Smooth muscle cell (in vitro differentiated cells): ENCODE results near the gene ITPA. TPM values are rescaled to one million over a fixed set of nuclear protein-coding genes. Genes with fewer than 3 reads are reported as not detected.

ENCODE experiments used
- DNase-seq: peaks from one replicate; lab custom pipeline; 2025; ENCODE audit not compliant: unreplicated experiment; lab: John Stamatoyannopoulos, UW
- H2AFZ ChIP-seq: fragments of 200-600 bp; sonication (generic); 2 replicates; pipeline ENCODE4 v1.6.0; 2016; ENCODE audit warnings: antibody characterized with exemption, low read depth, mild to moderate bottlenecking
- H3F3A ChIP-seq: fragments of 200-600 bp; sonication (generic); 2 replicates; pipeline ENCODE4 v1.6.0; 2017; ENCODE audit warnings: antibody characterized with exemption, low read depth
- H3K27ac ChIP-seq: fragments of 200-600 bp; sonication (generic); 2 replicates; pipeline ENCODE4 v1.5.1; 2016; ENCODE audit warnings: low read depth, mild to moderate bottlenecking
- H3K27me3 ChIP-seq: fragments of 200-600 bp; sonication (generic); 2 replicates; pipeline ENCODE4 v1.6.1; 2016; ENCODE audit warnings: low read depth, mild to moderate bottlenecking
- H3K36me3 ChIP-seq: fragments of 200-600 bp; sonication (generic); 2 replicates; pipeline ENCODE4 v1.5.1; 2016; ENCODE audit warnings: low read depth
- H3K4me1 ChIP-seq: fragments of 200-600 bp; sonication (generic); 2 replicates; pipeline ENCODE4 v1.5.1; 2016; ENCODE audit warnings: low read depth
- H3K4me2 ChIP-seq: fragments of 200-600 bp; sonication (generic); 2 replicates; pipeline ENCODE4 v1.6.0; 2016; ENCODE audit warnings: mild to moderate bottlenecking
- H3K4me3 ChIP-seq: fragments of 200-600 bp; sonication (generic); 2 replicates; pipeline ENCODE4 v1.5.1; 2016; ENCODE audit warnings: mild to moderate bottlenecking
- H3K79me2 ChIP-seq: fragments of 200-600 bp; sonication (generic); 2 replicates; pipeline ENCODE4 v1.6.0; 2016; ENCODE audit warnings: low read depth, mild to moderate bottlenecking
- H3K9ac ChIP-seq: fragments of 200-600 bp; sonication (generic); 2 replicates; pipeline ENCODE4 v1.6.0; 2016; ENCODE audit warnings: low read depth
- H3K9me3 ChIP-seq: fragments of 200-600 bp; sonication (generic); replicated peaks from 2 replicates; pipeline ENCODE4 v1.5.1; 2016; ENCODE audit warnings: low read depth
- H4K20me1 ChIP-seq: fragments of 200-600 bp; sonication (generic); 2 replicates; pipeline ENCODE4 v1.6.0; 2016; ENCODE audit warnings: low read depth
- CTCF ChIP-seq: fragments of 200-600 bp; sonication (generic); IDR thresholded peaks from 2 replicates; pipeline ENCODE4 v1.5.1; 2017; ENCODE audit warnings: borderline replicate concordance, mild to moderate bottlenecking, antibody characterized with exemption; ENCODE audit not compliant: insufficient read depth, poor library complexity, severe bottlenecking
- WGBS: methylation state at CpG from one replicate; pipeline ENCODE4 v1.1.7; 2016; ENCODE audit warnings: low lambda C conversion rate; 5-methylcytosine and 5-hydroxymethylcytosine counted together
- polyA plus RNA-seq: library from polyadenylated mRNA; unstranded; fragments of >200 nt; fragmentation: Nextera tagmentation; extraction: Ambion mirVana; gene quantifications from 2 replicates; pipeline ENCODE4 v1.2.1, GENCODE V29; 2016
- total RNA-seq: library from RNA; depleted of rRNA; stranded (reverse); fragments of >200 nt; gene quantifications from 2 replicates; pipeline ENCODE4 v1.2.3, GENCODE V29; 2014

ITPA gene
- total and polyA plus RNA-seq, 2 experiments from 2014 or later: 20.4 to 51.6 TPM

GRCh38 chr20:3237958-3238615, 28.8 kb downstream of the ITPA start:
- H3K9me3 ChIP-seq: no peaks in the 10 kb centered on the region
- TF ChIP-seq CTCF: no peak
- H2AFZ ChIP-seq: peak overlapping the region; percentile 54
- H3K27ac ChIP-seq: no peak overlapping the region
- peaks cover 47% of the 10 kb centered on the region for H3K27me3 ChIP-seq
- peak overlapping the region; percentile 93 for H3K4me2 ChIP-seq
- H3K79me2 ChIP-seq: no peaks in the 10 kb centered on the region
- H3K4me3 ChIP-seq: peak overlapping the region; percentile 68
- peaks cover 6% of the 10 kb centered on the region for H3K4me1 ChIP-seq
- no peaks in the 10 kb centered on the region for H4K20me1 ChIP-seq
- H3K36me3 ChIP-seq: no peaks in the 10 kb centered on the region
- no peak overlapping the region for H3K9ac ChIP-seq
- 7% methylated on average over 40 of the region's 59 CpGs for WGBS
- no peak for DNase-seq
- H3F3A ChIP-seq: no peaks in the 10 kb centered on the region

DNA sequence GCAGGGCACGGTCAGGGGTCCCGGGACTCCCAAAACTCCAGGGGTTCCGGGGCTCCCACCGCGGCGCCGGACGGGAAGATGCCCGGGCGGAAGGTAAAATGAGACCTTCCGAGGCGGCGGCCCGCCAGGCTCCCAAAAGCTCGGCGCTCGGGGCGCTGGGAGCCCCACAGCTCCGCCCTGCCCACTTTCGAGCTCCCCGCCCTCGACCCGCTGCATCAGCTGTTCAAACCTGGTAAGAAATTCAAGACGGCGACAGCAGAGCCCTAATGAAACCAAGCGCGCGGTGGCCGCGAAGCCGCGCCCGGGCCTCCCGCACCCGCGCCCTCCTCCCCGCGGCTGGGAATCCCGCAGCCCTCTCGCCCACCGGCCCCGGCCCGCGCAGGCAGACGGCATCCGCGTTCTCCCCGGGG, 29.3 kb downstream of the ITPA start:
- Histone ChIP-seq H3K4me1 (peaks cover 6% of the 10 kb centered on the region), H3K27me3 (peaks cover 47% of the 10 kb centered on the region), H3K27ac (no peak overlapping the region), H2AFZ (peak overlapping the region; percentile 54), H3K36me3 (no peaks in the 10 kb centered on the region), H3K9me3 (no peaks in the 10 kb centered on the region), H3K4me2 (peak overlapping the region; percentile 93), H3F3A (no peaks in the 10 kb centered on the region), H3K79me2 (no peaks in the 10 kb centered on the region), H3K9ac (no peak overlapping the region), H3K4me3 (peak overlapping the region; percentile 68), H4K20me1 (no peaks in the 10 kb centered on the region)
- WGBS: 1% methylated on average over 46 of the region's 48 CpGs
- no peak for TF ChIP-seq CTCF
- no peak for DNase-seq

DNA sequence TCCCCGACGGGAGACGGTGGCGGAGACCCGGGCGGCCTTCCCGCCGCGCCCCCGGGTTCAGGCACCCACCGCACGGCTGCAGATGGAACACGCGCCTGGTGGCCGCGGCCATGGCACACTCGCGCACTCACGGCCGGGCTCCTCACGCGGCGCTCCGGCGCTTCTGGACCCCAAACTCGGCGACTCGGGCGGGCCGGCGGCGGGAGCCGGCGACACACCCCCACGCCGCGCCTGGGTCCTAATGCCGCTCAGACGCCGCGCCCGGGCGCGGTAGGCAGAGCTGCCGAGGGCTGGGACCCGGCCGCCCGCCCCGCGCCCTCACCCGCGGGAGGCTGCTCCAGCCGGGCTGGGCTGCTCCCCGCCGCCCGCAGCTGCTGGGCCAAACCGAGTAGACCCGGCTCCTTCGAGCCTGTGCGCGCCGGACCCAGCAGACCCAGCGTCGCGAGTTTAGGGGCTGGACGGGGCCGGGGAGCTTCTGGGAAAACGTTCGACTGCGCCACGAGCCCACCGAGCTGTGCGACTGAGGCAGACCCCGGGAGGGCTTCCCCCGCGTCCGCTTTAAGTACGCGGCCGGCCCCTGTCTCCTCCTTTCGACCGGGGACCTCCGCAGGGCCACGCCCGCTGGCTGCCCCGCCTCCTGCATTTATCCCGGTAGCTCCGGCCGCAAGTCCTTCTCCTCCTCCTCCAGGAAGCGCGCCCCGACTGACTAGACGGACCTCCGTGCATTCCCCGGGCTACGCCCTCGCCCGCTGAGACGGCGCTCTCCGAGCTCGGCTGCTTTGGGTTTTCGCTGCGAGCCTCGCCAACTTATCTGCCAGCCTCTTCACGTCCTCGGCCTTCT, 29.9 kb downstream of the ITPA start, which contains the start of gene SLC4A11:
Gene SLC4A11, minus strand, starts transcription at position 165 of the 841 bp plus-strand sequence. Its CDS starts 53 bp downstream, at position 112.
- no peak within 1 kb of the TSS for H3K27ac ChIP-seq
- no peak for DNase-seq
- peaks cover 47% of the 10 kb centered on the region for H3K27me3 ChIP-seq

More for the DNA sequence above, 29.9 kb downstream of the ITPA start, which contains the start of gene SLC4A11:
- Histone ChIP-seq H4K20me1 (no peaks in the 10 kb centered on the region), H3K9me3 (no peaks in the 10 kb centered on the region), H3K9ac (no peak within 1 kb of the TSS), H2AFZ (peak within 1 kb of the TSS; percentile 81), H3K4me2 (peak within 1 kb of the TSS; percentile 93), H3K79me2 (no peaks in the 10 kb centered on the region), H3F3A (no peaks in the 10 kb centered on the region), H3K36me3 (no peaks in the 10 kb centered on the region), H3K4me3 (peak within 1 kb of the TSS; percentile 68), H3K4me1 (peaks cover 6% of the 10 kb centered on the region)
- 1% methylated on average over 64 of the region's 107 CpGs for WGBS
- no peak for TF ChIP-seq CTCF
